Measurements from ENCODE around the gene SYNPR.
A peak's percentile ranks its signal among the peaks of the same experiment; 100 is the strongest.

Gene SYNPR

GRCh38 chr3:63351159-63352007, 73.3 kb downstream of the SYNPR start:
- DNase-seq, result peak; percentile 16
- Histone ChIP-seq H3K27ac (no peak overlapping the region), H3K27me3 (ENCODE audit: insufficient read depth, low read depth, severe bottlenecking) (no peaks in the 10 kb centered on the region), H3K36me3 (no peaks in the 10 kb centered on the region), H3K4me3 (ENCODE audit: low read depth, low read length) (no peak overlapping the region), H3K9me3 (ENCODE audit: severe bottlenecking) (no peaks in the 10 kb centered on the region)
- TF ChIP-seq, protein P1, sequence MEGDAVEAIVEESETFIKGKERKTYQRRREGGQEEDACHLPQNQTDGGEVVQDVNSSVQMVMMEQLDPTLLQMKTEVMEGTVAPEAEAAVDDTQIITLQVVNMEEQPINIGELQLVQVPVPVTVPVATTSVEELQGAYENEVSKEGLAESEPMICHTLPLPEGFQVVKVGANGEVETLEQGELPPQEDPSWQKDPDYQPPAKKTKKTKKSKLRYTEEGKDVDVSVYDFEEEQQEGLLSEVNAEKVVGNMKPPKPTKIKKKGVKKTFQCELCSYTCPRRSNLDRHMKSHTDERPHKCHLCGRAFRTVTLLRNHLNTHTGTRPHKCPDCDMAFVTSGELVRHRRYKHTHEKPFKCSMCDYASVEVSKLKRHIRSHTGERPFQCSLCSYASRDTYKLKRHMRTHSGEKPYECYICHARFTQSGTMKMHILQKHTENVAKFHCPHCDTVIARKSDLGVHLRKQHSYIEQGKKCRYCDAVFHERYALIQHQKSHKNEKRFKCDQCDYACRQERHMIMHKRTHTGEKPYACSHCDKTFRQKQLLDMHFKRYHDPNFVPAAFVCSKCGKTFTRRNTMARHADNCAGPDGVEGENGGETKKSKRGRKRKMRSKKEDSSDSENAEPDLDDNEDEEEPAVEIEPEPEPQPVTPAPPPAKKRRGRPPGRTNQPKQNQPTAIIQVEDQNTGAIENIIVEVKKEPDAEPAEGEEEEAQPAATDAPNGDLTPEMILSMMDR (IDR thresholded peaks at IDR 0.05; ENCODE audit: low read depth, low read length), result peak; percentile 82

DNA sequence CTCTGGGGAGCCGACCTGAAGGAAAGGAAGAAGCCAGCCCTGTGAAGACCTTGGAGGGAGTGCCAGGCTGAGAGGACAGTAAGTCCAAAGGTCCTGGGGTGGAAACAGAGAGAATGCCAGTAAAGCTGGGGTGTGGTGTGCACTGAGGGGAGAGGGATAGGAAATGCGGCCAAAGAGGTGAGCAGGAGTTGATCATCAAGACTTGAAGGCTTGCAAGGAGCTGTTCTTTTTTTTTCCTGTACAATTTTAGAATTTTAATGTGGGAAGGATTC, 73.8 kb downstream of the SYNPR start:
- DNase-seq, result no peak

GRCh38 chr3:63353383-63353782, 75.3 kb downstream of the SYNPR start:
- no peak overlapping the region for H3K4me3 ChIP-seq (ENCODE audit: low read depth, low read length)
- H3K27ac ChIP-seq, result no peak overlapping the region
- no peaks in the 10 kb centered on the region for H3K9me3 ChIP-seq (ENCODE audit: severe bottlenecking)
- no peaks in the 10 kb centered on the region for H3K36me3 ChIP-seq
- H3K27me3 ChIP-seq (ENCODE audit: insufficient read depth, low read depth, severe bottlenecking), result no peaks in the 10 kb centered on the region
- no peak for DNase-seq
- TF ChIP-seq, protein P1 (IDR thresholded peaks at IDR 0.05; ENCODE audit: low read depth, low read length), result no peak

More for the DNA sequence above, 73.8 kb downstream of the SYNPR start:
- H3K27me3 ChIP-seq (ENCODE audit: insufficient read depth, low read depth, severe bottlenecking), result no peaks in the 10 kb centered on the region
- H3K36me3 ChIP-seq, result no peaks in the 10 kb centered on the region
- no peak overlapping the region for H3K4me3 ChIP-seq (ENCODE audit: low read depth, low read length)
- H3K27ac ChIP-seq, result no peak overlapping the region
- no peaks in the 10 kb centered on the region for H3K9me3 ChIP-seq (ENCODE audit: severe bottlenecking)
- TF ChIP-seq, protein P1 (IDR thresholded peaks at IDR 0.05; ENCODE audit: low read depth, low read length), result no peak

GRCh38 chr3:63354160-63354559, 76.1 kb downstream of the SYNPR start:
- no peak for DNase-seq
- no peak overlapping the region for H3K27ac ChIP-seq

DNA sequence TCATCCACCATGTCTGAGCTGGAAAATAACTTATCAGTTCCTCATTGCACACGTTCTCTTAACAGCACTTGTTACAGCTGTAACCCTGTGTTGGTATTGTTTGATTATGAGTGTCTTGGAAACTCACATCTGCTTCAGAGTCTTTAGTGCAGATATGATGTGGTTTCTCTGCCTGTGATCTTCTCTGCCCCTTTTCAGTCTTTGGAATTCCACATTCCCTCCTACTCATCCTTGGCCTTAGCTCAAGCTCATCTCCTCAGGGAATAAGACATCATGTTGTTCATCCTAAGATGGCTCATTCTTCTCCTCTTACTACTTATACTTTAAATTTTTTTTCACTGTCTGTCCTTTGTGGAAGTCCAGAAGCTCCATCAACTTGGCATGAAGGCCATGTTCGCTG, 77.7 kb downstream of the SYNPR start:
- DNase-seq, result no peak
- Histone ChIP-seq H3K27me3 (ENCODE audit: insufficient read depth, low read depth, severe bottlenecking) (no peaks in the 10 kb centered on the region), H3K4me3 (ENCODE audit: low read depth, low read length) (no peak overlapping the region), H3K36me3 (no peaks in the 10 kb centered on the region), H3K27ac (no peak overlapping the region), H3K9me3 (ENCODE audit: severe bottlenecking) (no peaks in the 10 kb centered on the region)
- TF ChIP-seq, protein P1 (IDR thresholded peaks at IDR 0.05; ENCODE audit: low read depth, low read length), result no peak

More at GRCh38 chr3:63354160-63354559, 76.1 kb downstream of the SYNPR start:
- TF ChIP-seq, protein P1 (IDR thresholded peaks at IDR 0.05; ENCODE audit: low read depth, low read length), result no peak
- H3K36me3 ChIP-seq, result no peaks in the 10 kb centered on the region
- H3K27me3 ChIP-seq (ENCODE audit: insufficient read depth, low read depth, severe bottlenecking), result no peaks in the 10 kb centered on the region
- no peak overlapping the region for H3K4me3 ChIP-seq (ENCODE audit: low read depth, low read length)
- H3K9me3 ChIP-seq (ENCODE audit: severe bottlenecking), result no peaks in the 10 kb centered on the region

GRCh38 chr3:63364495-63364894, 86.4 kb downstream of the SYNPR start:
- no peak overlapping the region for H3K4me3 ChIP-seq (ENCODE audit: low read depth, low read length)
- TF ChIP-seq, protein P1 (IDR thresholded peaks at IDR 0.05; ENCODE audit: low read depth, low read length), result no peak
- H3K27ac ChIP-seq, result no peak overlapping the region
- H3K27me3 ChIP-seq (ENCODE audit: insufficient read depth, low read depth, severe bottlenecking), result no peaks in the 10 kb centered on the region
- no peaks in the 10 kb centered on the region for H3K36me3 ChIP-seq
- no peaks in the 10 kb centered on the region for H3K9me3 ChIP-seq (ENCODE audit: severe bottlenecking)
- DNase-seq, result no peak

Measured in WERI-Rb-1 (cell line).